ENCODE results near the gene JAZF1.
A peak's percentile ranks its signal among the peaks of the same experiment; 100 is the strongest.

JAZF1 gene

DNA sequence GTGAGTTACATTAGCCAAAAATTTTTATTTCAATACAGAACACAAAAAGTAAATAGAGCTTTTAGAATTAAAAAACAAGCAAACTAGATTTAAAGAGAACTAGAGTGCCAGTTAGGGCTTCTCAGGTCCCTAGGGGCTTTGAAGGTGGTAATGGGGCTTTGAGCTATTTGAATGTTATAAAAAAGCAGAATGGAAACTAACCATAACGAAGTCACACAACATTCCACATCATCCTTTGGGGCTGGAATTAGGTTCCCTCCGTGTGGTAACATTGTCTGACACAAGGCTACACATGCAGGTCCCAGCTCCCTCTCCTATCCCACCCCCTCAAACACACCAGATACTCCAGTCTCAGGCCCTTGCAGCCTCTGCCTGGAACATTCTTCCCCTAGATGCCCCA lies 15.3 kb downstream of the JAZF1 start:
- DNase-seq = no peak

DNA sequence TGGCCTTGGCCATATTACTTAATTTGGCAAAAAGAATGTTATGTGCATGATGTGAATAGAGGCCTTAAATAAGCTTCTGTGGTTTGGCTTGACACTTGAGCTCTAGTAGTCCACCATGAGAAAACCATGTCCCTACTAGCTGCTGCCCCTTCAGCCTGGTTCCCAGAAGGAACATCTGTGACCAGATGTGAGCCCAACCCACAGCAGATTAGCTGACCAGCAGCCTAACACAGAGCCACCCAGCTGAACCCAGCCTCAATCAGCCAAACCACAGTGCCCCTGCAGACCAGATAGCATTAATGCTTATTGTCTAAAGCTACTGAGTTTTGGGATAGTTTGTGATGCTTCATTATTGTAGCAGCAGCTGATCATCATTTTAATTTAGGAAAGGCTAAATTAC lies 16.6 kb downstream of the JAZF1 start:
- no peak for DNase-seq

DNA sequence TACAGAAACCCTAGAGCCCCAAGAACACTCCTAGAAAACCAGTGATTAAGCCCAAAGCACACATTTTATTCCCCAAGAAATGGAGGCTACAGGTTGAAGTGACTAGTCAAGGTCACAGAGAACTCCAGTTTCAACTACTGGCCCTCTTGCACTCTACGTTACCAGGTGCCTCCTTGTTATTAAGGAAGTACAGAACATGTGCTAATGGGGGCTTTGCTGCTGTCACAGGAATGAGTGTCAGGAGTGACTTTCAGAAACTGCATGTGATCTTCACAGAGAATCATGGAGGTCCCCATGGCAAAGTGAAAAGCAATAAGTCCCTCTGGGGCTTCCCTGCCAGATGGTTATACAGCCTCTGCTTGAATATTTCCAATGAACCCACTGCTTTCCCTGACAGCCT lies 19.3 kb downstream of the JAZF1 start:
- DNase-seq = no peak

DNA sequence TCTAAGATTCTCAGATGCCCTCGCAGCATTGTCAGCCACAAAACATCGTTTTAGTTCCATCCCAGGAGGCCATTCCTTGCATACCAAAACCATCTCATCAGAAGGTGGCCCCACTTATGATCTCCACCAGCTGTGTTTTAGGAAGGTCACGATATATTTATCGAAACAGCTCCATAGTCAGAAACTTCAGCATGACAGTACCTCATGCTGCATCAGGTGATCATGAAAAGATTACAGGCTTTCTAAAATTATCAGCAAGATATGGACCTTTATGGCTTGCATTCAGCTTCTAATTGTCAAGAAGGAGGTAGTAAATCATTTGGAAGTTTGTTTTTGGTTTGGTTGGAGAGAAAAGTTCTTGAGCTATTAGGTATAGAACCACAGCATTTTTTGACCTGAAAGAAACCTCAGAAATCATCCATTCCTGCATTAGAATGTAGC lies 20.0 kb downstream of the JAZF1 start:
- no peak for DNase-seq

DNA sequence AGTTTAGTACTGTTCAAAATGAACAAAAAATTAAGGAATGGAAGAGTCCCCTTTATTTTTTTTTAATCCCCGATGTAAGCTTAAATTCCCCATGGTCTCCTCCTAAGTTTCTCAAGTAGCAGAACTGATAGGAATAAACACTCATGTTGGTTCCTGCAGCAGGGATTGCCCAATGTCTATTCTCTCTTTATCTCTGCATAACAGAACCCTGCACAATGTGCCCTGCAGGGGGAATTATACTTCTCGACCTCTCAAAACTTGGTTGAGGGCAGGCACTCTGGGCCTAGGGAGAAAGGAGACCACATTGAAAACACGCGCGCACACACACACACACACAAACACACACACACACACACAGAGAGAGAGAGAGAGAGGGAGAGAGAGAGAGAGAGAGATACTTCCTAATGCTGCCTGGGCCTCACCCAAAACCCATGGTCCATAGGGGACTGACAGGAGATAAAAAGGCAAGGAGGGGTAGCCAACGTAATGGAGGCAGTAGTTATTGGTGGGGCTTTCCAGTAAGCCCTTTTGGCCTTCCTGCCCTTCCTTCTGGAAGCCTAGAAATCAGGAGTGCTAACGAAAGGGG lies 22.7 kb downstream of the JAZF1 start:
- DNase-seq = no peak

DNA sequence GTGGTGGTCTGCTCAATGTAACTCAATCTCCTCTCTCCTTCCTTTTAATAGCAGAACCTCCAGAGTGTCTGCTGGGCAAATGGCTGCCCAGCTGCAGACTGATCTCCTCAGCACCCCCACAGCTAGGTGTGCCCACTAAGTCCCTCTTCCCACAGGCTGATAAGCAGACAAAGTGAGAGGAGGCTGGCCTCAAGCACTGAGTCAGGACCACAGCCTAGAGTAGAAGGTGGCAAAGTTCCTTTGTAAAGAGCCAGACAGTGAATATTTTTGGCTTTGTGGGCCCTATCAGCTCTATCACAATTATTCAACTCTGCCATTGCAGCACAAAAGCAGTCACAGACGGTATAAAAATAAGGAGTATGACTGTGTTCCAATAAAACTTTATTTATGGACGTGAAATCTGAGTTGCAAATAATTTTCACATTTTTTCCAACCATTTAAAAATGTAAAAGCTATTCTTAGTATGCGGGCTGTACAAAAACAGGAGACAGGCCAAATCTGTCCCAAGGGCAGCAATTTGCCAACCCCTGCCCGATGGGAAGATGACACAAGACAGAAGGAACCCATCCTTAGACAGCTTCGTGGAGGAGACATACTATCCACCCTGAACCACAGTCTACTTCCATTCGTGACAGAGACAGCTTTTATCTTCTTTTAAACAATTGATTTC lies 23.4 kb downstream of the JAZF1 start:
- DNase-seq = no peak

DNA sequence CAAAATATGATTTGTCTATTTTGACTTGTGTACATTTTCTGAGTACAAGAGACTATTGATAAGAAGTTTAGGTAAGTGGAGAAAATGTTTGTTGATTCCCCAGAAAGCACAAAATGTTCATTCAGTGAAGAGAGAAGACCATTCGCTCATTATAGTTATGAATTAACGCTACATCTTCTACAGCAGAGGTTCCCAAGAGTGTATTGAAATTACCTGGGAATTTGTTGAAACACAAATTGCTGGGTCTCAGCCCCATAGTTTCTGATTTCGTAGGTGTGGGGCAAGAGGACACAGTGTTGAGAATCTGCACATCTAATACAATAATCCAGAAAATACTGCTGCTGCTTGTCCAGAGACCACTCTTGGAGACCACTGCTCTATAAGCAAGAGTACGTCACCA lies 24.2 kb downstream of the JAZF1 start:
- DNase-seq = no peak

DNA sequence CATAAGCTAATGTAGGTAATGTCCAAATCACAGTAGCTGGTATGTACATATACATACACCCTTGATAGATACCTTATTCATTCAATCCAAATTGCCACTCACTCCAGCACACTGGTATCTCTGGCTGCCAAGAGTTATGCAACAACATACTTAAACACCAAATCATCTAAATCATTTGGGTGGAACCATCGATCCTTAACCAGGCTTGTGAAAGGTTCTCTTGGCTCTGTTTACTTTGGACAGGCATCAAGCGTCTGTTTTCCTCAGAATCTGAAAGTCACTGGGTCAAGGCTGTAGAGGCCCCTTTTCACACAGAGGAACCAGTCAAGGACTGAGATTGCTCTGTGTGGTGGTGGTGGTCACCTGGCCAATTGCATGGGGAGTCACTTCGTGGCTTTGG lies 24.6 kb downstream of the JAZF1 start:
- no peak for DNase-seq

DNA sequence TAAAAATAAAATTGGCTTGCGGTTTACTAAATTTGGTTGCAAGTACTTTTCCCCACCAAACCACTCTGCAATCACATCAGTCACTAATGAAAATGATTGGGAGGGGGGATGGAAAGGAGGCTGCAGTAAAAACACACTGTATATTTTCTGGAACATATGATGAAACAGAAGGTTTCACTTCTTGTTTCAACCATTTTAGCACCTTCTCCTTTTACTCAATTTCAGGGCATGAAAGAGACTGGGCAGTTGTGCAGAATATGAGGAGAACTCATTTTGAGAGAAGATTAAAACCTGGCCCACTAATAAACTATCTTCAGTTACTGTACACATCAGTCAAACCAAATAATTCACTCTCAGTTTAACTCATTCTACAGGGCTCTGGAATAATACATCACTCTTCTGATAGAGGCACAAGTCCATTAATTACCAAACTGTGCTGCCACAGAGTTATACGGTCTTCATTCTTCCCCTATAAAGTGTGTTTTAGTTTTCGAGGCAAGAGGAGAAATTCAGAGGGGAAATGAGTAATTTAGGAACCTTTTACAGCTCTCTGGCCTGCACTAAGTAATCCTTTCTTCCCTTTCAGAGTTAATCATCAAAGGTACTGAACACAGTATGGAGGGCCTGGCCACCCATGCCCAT lies 25.5 kb downstream of the JAZF1 start:
- DNase-seq = peak; percentile 17 to 26

DNA sequence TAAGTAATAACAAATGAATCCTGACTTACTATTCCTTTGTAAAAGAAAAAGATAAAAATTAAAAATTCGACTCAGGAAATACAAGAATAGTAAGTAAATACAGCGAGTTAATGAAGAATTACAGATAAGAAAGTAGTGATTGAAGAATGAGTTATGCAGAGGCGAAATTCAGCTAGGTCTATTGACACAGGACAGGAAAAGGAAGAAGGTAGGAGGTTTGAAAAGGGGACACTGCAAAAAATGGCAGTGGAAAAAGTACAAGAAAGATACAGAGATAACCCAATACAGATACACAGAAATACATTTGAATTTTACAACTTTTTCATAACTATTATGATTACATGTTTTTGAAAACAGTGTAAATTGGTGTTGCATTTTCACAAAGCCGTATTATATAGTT lies 28.0 kb downstream of the JAZF1 start:
- DNase-seq = no peak

DNA sequence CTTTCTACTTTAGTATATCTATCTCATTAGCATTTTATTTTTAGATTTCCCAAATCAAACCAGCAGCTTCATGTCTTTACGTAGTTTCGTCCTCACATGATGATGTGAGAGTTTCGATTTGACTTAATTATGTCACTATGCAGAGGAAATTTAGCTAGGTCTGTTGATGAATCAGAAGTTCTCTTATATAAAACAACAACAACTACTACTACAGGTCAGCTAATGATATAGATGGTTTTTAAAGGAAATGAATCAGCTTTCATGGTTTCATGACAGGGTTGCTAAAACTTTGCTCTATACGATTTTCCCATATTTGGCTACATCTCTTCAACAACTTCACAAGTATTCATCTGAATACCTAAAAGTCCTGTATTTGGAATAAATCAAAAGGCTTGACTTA lies 28.6 kb downstream of the JAZF1 start:
- DNase-seq = peak in 1 of 2 donors; percentile 46

DNA sequence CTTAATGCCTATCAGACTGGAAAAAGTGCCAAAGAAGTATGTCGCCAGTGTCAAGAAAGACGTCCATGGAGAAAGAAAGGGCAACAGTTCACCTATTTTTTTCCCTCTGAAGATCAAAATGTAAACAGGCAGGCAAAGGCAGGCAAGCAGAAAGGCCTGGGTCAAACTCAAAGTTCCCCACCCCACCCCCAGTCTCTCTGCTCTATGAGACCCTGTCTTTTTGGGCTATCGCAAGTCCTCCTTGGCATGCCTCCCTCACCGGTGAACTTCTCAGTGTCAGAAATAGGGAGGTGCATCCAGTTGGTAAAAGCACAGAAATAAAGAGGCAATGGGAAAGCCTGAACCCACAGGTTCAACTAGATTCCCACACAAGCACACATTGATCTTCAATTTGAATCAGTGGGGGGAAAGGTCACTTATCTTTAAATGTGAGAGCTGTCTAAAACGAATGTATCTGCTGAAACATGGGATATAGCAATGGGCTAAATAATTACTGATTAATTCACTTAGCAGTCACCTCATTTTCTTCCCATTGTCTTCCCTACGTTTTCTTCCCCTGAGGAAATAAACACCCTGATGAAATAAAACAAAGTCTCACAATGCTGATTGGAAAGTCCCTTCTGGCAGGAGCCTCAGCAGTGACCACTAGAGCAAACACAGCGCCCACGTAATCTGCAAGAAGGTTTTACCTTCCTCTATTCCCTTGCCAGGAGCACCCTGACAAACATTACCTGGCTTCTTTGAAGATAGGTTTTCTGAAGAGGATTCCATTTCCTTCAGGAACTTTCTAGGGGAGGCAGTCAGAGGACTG lies 31.1 kb downstream of the JAZF1 start:
- DNase-seq = peak in 1 of 2 donors; percentile 22

DNA sequence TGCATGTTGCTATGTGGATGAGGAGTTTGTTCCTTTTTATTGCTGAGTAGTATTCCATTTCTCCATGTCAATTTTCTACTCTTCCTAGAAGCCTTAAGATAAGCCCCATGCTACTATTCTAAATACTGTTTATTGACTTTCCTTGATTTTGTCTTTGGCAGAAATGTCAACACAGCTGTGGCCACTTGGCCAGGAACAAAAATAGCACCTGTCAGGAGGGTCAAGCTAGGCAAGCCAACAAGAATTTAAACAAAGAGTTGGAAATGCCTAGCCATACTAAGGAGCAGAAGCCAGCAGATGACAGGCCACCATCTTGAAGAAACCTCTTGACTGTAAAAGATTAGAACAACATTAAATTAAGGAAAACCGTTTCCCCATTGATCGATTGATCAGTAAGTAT lies 34.7 kb downstream of the JAZF1 start:
- DNase-seq = no peak

DNA sequence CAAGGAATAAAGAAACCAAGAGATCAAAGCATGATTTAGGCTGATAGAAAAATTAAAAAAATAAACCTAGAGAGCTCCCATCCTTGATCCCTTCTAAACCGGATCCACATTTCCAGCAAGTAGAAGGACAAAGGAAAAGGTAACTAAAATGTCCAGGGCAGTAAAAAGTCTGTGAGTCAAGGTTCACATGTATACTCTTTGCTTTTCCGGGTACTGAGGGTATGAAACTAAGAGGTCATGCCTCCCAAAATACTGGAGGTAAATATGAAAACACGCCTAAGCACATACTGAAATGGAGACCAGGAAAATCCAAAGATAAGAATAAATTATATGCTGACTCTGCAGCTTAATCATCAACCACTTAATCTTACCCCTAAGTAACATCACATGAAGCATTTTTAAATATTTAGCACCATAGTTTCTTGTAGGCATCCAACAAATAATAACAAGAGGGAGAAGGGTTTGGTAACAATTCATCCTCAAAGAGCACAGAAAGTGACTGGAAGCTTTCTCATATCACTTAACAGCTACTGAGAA lies 35.4 kb downstream of the JAZF1 start:
- DNase-seq = no peak

DNA sequence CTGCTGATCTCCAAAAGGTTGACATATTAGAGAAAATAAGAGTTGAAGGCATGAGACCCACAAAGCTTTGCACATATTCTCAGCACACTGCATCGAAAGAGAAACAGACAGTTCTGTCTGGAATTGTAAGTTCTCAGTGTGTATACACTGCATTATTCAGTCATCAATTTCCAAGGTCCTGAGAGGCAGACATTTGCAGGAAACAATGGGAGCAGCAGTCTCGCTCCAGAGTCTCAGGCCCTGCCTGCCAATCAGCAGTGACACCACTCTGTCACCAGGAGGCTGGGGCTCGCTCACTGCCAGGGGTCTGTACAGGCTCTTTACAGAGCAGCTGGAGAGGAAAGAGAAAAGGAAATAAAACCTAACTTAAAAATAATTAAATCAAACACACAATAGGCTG lies 36.3 kb downstream of the JAZF1 start:
- DNase-seq = no peak

DNA sequence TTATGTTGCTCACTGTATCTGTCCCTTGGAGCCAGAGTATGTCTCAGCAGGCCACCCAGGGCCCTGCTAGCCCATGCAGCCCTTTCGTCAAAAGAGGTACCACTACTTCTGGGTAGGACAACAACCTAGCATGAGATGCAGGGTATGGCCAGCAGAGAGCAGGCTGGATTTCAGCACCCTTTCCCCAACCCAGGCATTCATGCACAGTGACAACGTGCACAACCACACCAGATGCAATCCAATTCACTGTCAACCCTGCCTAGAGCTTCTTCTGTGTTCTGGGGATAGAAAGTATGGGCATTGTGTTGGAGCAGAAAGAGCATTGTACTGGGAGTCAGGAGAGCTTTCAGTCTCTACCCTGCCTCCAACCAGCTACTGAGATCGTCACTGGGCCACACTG lies 37.9 kb downstream of the JAZF1 start:
- peak in 1 of 2 donors; percentile 27 for DNase-seq

DNA sequence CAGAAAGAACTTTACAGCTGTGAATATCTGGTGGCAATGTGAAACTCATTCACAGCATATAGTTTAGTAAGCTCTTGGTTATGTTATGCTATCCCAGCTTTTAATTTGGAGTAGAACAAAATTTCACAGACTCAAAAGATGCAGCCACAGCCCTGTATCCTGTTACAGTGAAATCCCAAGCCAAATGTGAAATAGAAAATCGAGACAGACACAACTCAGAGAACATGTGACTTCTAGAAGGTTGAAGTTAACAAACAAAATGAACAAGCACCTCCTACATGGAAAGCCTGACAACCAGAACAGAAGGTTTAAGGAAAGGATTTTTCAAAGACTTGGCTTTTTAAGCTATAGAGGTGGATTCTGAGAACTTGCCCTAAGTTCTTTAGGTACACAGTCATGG lies 39.6 kb downstream of the JAZF1 start:
- no peak for DNase-seq

DNA sequence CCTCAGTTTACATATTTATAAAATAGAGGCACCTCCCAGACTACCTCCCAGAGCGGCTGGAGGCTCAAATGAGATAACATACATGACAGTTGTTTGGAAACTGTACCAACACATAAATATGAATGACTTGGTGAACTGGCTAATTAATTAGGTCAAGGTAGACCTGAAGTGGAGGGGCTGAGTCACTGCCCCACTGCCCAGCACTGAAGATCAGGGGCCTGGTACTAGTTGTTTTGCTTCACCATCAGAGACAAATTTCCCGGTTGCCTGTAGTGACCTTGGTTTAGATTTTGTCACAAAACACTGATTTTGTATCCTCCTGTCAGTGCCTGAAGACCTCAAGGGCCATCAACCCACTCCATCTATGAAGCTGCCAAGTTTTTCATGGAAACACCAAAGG lies 41.8 kb downstream of the JAZF1 start:
- DNase-seq = no peak

DNA sequence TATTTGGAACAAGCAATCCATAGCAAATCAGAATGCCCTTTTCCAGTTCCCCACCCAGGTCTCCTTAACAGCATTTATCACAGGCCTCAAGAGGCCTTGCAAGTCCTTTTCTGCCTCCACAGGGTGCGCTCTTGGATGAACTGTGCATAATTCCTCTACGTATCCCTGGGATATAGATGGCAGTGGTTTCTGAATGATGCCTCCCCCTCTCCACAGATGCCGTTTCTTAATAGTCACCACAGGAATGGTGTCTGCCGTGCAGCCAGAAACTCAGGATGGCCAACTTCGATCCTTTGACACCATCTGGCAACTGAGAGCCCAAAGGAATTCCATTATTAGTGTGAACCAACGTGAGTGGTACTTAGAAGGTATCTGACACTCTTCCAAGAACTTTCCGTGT lies 43.1 kb downstream of the JAZF1 start:
- no peak for DNase-seq

DNA sequence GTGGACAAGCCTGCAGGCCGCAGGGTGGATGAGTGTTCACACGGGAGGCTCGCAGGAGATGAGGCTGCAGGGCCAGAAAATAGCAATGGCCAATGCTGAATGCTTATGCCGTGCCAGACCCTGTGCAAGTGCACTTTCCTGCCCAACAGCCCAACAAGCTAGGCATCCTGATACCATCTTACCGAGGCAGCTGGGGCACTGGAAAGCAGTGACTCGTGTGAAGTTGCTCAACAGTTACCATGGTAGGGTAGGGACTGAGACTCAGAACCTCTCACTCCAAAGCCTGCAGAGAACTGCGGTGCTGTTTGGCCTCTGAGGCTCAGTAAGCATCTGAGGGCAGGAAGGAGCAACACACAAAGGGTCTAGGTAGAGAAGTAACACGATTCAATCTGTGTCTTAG lies 43.7 kb downstream of the JAZF1 start:
- DNase-seq = no peak

DNA sequence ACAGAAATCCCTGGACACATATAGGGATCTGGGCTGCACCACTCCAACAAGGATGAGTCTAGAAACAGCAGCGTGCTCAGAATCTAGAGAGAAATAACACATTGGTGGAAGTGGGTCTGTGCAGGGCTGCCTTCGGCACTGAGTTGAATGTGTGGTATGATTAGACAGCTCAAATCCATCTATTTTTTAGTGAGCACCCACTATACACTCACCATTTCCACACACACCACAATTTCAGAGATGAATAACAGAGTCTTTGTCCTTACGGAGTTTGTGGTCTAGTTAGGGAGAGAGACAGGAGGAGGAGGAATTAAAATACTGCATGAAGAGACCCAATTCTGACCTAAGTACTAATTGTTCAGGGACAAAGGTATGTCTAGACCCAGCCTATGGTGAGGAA lies 44.2 kb downstream of the JAZF1 start:
- DNase-seq = no peak

DNA sequence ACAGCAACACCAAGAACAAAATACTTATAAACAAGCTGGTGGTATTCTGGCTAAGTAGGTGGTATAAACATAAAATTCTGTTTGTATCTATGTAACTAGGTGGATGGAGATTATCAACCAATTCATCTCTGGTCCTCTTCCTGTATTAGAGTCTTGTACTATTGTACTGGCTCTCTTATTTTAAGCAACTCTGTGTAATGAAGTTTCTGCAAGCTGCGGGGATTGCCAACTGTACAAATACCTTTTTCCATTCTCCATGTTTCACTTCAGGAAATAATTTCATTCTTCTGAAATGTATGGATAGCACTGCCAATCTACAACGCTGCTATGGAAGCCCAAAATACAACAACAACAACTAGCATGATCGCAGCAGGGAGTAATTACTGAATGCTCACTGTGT lies 44.8 kb downstream of the JAZF1 start:
- no peak for DNase-seq

DNA sequence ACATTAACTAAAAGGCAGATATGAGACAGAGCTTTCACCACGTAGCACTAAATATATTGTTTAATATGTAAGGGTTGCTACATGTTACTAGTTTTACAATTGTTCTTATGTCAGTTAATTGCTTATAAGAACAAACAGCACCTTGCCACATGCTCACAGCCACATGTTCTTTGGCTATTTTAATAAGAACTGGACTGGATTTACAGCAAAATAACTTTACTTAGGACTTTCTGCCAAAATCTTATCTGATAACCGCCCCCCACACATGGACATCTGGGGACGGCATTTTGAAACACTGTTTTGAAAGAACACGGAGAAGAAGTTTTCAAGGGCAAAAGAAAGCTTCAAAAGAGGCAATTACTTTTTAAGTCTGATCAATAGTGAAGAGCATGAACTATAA lies 45.3 kb downstream of the JAZF1 start:
- no peak for DNase-seq

DNA sequence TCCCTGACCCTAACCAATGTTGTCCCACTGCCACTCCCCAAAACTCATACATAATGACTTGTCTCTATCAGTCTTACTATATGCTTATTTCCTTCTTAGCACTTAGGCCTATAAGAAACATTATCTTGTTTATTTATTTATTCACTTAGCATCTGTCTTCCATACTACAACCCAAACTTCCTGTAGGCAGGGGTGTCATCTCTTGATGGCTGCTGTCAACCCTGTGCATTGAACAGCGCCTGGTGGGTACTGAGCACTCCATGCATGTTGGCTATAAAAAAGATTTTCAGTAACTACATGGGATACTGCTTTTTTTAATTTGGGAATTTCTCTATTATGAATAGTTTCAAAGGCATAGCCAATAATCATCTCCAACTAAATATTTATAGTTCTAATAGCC lies 46.7 kb downstream of the JAZF1 start:
- no peak for DNase-seq
